Measurements from ENCODE around the gene PBRM1. TPM values are rescaled to one million over a fixed set of nuclear protein-coding genes. Genes with fewer than 3 reads are reported as not detected.

The PBRM1 gene
- polyA plus RNA-seq, 1 donor (not counting 4 experiments of a cell fraction or from before 2014, with no cell fraction given): 26.0 TPM

- Histone ChIP-seq H4K20me1 (ENCODE audit: control insufficient read depth, extremely low read depth, insufficient read depth, low read length) (no peaks in the 10 kb centered on the region), H3K4me1 (ENCODE audit: control insufficient read depth, extremely low read depth, insufficient read depth, low read length) (peaks cover 8% of the 10 kb centered on the region), H3K27me3 (ENCODE audit: control insufficient read depth, extremely low read depth, insufficient read depth, low read length) (no peaks in the 10 kb centered on the region), H3K36me3 (ENCODE audit: control insufficient read depth in 2 of 2, extremely low read depth in 1 of 2, insufficient read depth in 2 of 2, low read length in 2 of 2) (peaks cover 5 to 10% of the 10 kb centered on the region in 2 experiments), H3K4me2 (ENCODE audit: control insufficient read depth, extremely low read depth, insufficient read depth, low read depth, low read length) (no peak overlapping the region), H3K9me3 (ENCODE audit: control insufficient read depth, low read depth, low read length) (no peaks in the 10 kb centered on the region), H2AFZ (ENCODE audit: control insufficient read depth, low read length) (no peak overlapping the region), H3K9ac (ENCODE audit: control insufficient read depth, extremely low read depth, insufficient read depth, low read length) (no peak overlapping the region), H3K79me2 (ENCODE audit: control insufficient read depth, insufficient read depth, low read length) (peaks cover 7% of the 10 kb centered on the region), H3K4me3 (ENCODE audit: control insufficient read depth in 2 of 3, extremely low read depth in 1 of 3, insufficient read depth in 2 of 3, low read depth in 1 of 3, low read length in 3 of 3) (no peak overlapping the region), H3K27ac (ENCODE audit: control insufficient read depth, insufficient read depth, low read length) (no peak overlapping the region), H3K9me1 (ENCODE audit: control insufficient read depth, extremely low read depth, insufficient read depth, low read length) (no peaks in the 10 kb centered on the region)
- FAIRE-seq (peak; percentile 66), DNase-seq (ENCODE audit: low read depth, low spot score) (no peak)
- TF ChIP-seq EZH2 (IDR thresholded peaks at IDR 0.05; ENCODE audit: low read length): no peak
- no peak for TF ChIP-seq CTCF (optimal IDR thresholded peaks at IDR 0.05 in 1 of 3, IDR thresholded peaks at IDR 0.05 in 1 of 3, conservative IDR thresholded peaks at IDR 0.05 in 1 of 3; ENCODE audit: extremely low read depth in 1 of 3, insufficient read depth in 2 of 3, low read length in 3 of 3)
- dilution Hi-C loops (cut with MboI; ENCODE audit: extremely low pct_ligation_motif_present, low sequenced_read_pairs): no loop called here
These were observed 76.3 kb downstream of the PBRM1 start for GRCh38 chr3:52609316-52609815.

GRCh38 chr3:52608337-52608736 is 77.4 kb downstream of the PBRM1 start:
- Histone ChIP-seq H3K4me1 (ENCODE audit: control insufficient read depth, extremely low read depth, insufficient read depth, low read length) (peaks cover 8% of the 10 kb centered on the region), H3K4me3 (ENCODE audit: control insufficient read depth in 2 of 3, extremely low read depth in 1 of 3, insufficient read depth in 2 of 3, low read depth in 1 of 3, low read length in 3 of 3) (no peak overlapping the region), H4K20me1 (ENCODE audit: control insufficient read depth, extremely low read depth, insufficient read depth, low read length) (no peaks in the 10 kb centered on the region), H3K9me1 (ENCODE audit: control insufficient read depth, extremely low read depth, insufficient read depth, low read length) (no peaks in the 10 kb centered on the region), H3K9me3 (ENCODE audit: control insufficient read depth, low read depth, low read length) (no peaks in the 10 kb centered on the region), H3K27ac (ENCODE audit: control insufficient read depth, insufficient read depth, low read length) (no peak overlapping the region), H3K4me2 (ENCODE audit: control insufficient read depth, extremely low read depth, insufficient read depth, low read depth, low read length) (no peak overlapping the region), H3K79me2 (ENCODE audit: control insufficient read depth, insufficient read depth, low read length) (peaks cover 7% of the 10 kb centered on the region), H2AFZ (ENCODE audit: control insufficient read depth, low read length) (no peak overlapping the region), H3K27me3 (ENCODE audit: control insufficient read depth, extremely low read depth, insufficient read depth, low read length) (no peaks in the 10 kb centered on the region), H3K9ac (ENCODE audit: control insufficient read depth, extremely low read depth, insufficient read depth, low read length) (no peak overlapping the region), H3K36me3 (ENCODE audit: control insufficient read depth in 2 of 2, extremely low read depth in 1 of 2, insufficient read depth in 2 of 2, low read length in 2 of 2) (peaks cover 6 to 10% of the 10 kb centered on the region in 2 experiments)
- FAIRE-seq: no peak
- no peak for DNase-seq (ENCODE audit: low read depth, low spot score)
- TF ChIP-seq EZH2 (IDR thresholded peaks at IDR 0.05; ENCODE audit: low read length) (no peak), CTCF (optimal IDR thresholded peaks at IDR 0.05 in 1 of 3, IDR thresholded peaks at IDR 0.05 in 1 of 3, conservative IDR thresholded peaks at IDR 0.05 in 1 of 3; ENCODE audit: extremely low read depth in 1 of 3, insufficient read depth in 2 of 3, low read length in 3 of 3) (no peak)
- dilution Hi-C loops (cut with MboI; ENCODE audit: extremely low pct_ligation_motif_present, low sequenced_read_pairs): no loop called here

Data from keratinocyte (primary cell).